ENCODE measurements around the gene BSG. TPM values are rescaled to one million over a fixed set of nuclear protein-coding genes. Genes with fewer than 3 reads are reported as not detected.

Gene BSG
- total and polyA plus RNA-seq, 9 of the 15 experiments (the other 6 are each of a cell fraction or from before 2014, with no cell fraction given): 4.6 to 495 (median 187) TPM

GRCh38 chr19:532561-533363 is 39.6 kb upstream of the BSG start (continued):
- TF ChIP-seq NR2C2 (CRISPR knock-in tag; IDR thresholded peaks at IDR 0.05) (no peak; the same call in 1 of the 2 replicates), NR2C2 (tag; IDR thresholded peaks at IDR 0.05) (peak; percentile 81), NKRF (IDR thresholded peaks at IDR 0.05; ENCODE audit: borderline replicate concordance) (peak; percentile 38; the same call in 1 of the 2 replicates), GABPB1 (CRISPR knock-in tag; IDR thresholded peaks at IDR 0.05) (peak; percentile 44; the same call in 1 of the 2 replicates), GATA2 (CRISPR knock-in tag; IDR thresholded peaks at IDR 0.05) (no peak), VEZF1 (CRISPR knock-in tag; IDR thresholded peaks at IDR 0.05) (peak; percentile 58; the same call in 1 of the 2 replicates), STAG1 (CRISPR knock-in tag; IDR thresholded peaks at IDR 0.05; ENCODE audit: borderline replicate concordance) (peak; percentile 25; the same call in 1 of the 2 replicates), SMAD4 (CRISPR knock-in tag; conservative IDR thresholded peaks at IDR 0.05) (peak; percentile 41; the same call in 1 of the 2 replicates), KLF6 (CRISPR knock-in tag; IDR thresholded peaks at IDR 0.05; ENCODE audit: borderline replicate concordance) (no peak), HDAC8 (tag; IDR thresholded peaks at IDR 0.05) (no peak), NBN (IDR thresholded peaks at IDR 0.05; ENCODE audit: low read depth) (0 out of 2 replicates have a peak, but pooled peaks have one; percentile 44), NR1H2 (CRISPR knock-in tag; IDR thresholded peaks at IDR 0.05) (no peak), SREBF2 (CRISPR knock-in tag; IDR thresholded peaks at IDR 0.05) (no peak), BCLAF1 (IDR thresholded peaks at IDR 0.05; ENCODE audit: borderline replicate concordance in 1 of 2, control insufficient read depth in 1 of 2, low read depth in 2 of 2, low read length in 1 of 2) (0 out of 4 replicates have a peak, but pooled peaks of 1 of the 2 experiments have one; percentile 22), ARID1B (IDR thresholded peaks at IDR 0.05) (peak; percentile 57), NCOA4 (IDR thresholded peaks at IDR 0.05; ENCODE audit: partially characterized antibody) (no peak), NR4A1 (CRISPR knock-in tag; IDR thresholded peaks at IDR 0.05) (no peak), NR4A1 (tag; IDR thresholded peaks at IDR 0.05) (no peak), CREM (IDR thresholded peaks at IDR 0.05; ENCODE audit: low read depth) (peak; percentile 70)
